Tibial nerve (tissue), 3 donors: ENCODE results near the gene PGGHG.

Source experiments
- CTCF ChIP-seq, 5 experiments: fragments of 200-600 bp in 3 of 5; fragments of 450-650 bp in 2 of 5; sonication (generic) in 3 of 5; IDR thresholded peaks; one replicate each; pipeline ENCODE4 v1.5.1; 2016 to 2019; ENCODE audit warnings: antibody characterized with exemption in 5 of 5, mild to moderate bottlenecking in 3 of 5, moderate library complexity in 2 of 5
- POLR2A ChIP-seq, 2 donors: fragments of 450-650 bp; IDR thresholded peaks; one replicate each; pipeline ENCODE4 v1.6.1; 2017; ENCODE audit warnings: antibody characterized with exemption in 2 of 2, mild to moderate bottlenecking in 2 of 2, moderate library complexity in 2 of 2

- no peak for TF ChIP-seq POLR2A (IDR thresholded peaks at IDR 0.05)
- TF ChIP-seq CTCF (IDR thresholded peaks at IDR 0.05): no peak
These were observed 4.6 kb upstream of the PGGHG start for GRCh38 chr11:284105-285020.
